GM12891 (cell line): ENCODE data around the gene SCFD2.

ENCODE experiments used
- DNase-seq: peaks from one replicate; pipeline ENCODE4 v3.0.0; 2011; ENCODE audit warnings: low spot score; ENCODE audit not compliant: insufficient read length
- FAIRE-seq: peaks from 2 replicates; lab custom pipeline; 2011; peaks lifted over from hg19 to GRCh38; lab: Jason Lieb, UNC
- PAX5 ChIP-seq: IDR thresholded peaks from 2 replicates; pipeline ENCODE4 v1.6.1; 2011; ENCODE audit warnings: low read length, moderate library complexity, mild to moderate bottlenecking; ENCODE audit not compliant: insufficient read depth, severe bottlenecking
- POLR2A ChIP-seq: IDR thresholded peaks from 2 replicates; pipeline ENCODE4 v1.6.1; 2011; ENCODE audit warnings: low read depth, low read length, control low read depth
- POLR2AphosphoS5 ChIP-seq: IDR thresholded peaks from 2 replicates; pipeline ENCODE4 v1.6.1; 2011; ENCODE audit warnings: low read depth, low read length, control low read depth
- POU2F2 ChIP-seq: IDR thresholded peaks from 2 replicates; pipeline ENCODE4 v1.6.1; 2011; ENCODE audit warnings: low read depth, mild to moderate bottlenecking, control low read depth, low read length, moderate library complexity
- SPI1 ChIP-seq: IDR thresholded peaks from 2 replicates; pipeline ENCODE4 v1.6.1; 2011; ENCODE audit warnings: low read depth, low read length, control low read depth
- TAF1 ChIP-seq: IDR thresholded peaks from 2 replicates; pipeline ENCODE4 v1.6.1; 2011; ENCODE audit warnings: low read depth, low read length, control low read depth

Gene SCFD2

GRCh38 chr4:52903273-52903672 is 462.6 kb downstream of the SCFD2 start:
- no peak for DNase-seq
- FAIRE-seq = no peak
- TF ChIP-seq POLR2AphosphoS5 = no peak
- peak; percentile 6; the same call in 1 of the 2 replicates for TF ChIP-seq SPI1
- TF ChIP-seq PAX5 = no peak
- TF ChIP-seq TAF1 = no peak

DNA sequence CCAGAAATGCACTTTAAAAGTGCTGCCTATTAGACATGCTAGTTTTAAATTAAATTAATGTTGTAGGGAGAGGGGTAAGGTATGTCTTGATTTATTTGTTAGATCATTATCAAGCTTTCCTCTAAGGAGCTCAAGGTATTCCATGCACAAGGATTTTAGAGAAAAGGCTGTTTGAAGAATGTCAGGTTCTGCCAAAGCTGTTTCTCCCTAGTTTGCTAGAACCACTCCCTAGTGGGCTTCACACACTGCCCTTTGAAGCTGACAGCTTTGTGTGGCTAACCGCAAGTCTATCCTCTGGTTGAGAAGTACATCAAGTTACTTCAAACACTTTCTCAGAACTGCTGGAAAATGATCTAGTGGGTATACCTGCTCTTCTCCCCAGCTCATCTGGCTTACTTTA is 471.4 kb downstream of the SCFD2 start:
- FAIRE-seq (no peak), DNase-seq (no peak)
- TF ChIP-seq SPI1 (no peak), POU2F2 (no peak), TAF1 (no peak), POLR2AphosphoS5 (no peak), PAX5 (no peak), POLR2A (no peak)

DNA sequence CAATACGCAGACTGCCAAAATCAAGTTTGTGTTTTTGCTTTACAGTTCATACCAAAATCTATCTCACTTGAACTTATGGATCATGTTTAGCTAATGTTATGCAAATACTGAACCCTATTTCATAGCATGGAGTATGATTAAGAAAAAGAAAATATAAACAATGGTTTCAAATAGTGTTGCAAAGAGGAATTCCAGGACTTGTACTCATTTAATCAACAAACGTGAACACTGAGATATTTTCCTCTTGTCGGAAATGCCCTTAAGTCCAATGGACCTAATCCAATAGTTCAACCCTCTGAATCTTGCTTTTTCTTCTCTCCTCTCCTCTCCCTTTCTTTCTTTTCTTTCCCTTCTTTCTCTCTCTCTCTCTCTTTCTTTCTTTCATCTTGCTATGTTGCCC is 473.0 kb downstream of the SCFD2 start:
- FAIRE-seq = no peak
- no peak for DNase-seq
- TF ChIP-seq POLR2AphosphoS5 (no peak), POLR2A (no peak), SPI1 (no peak), TAF1 (no peak), PAX5 (no peak), POU2F2 (no peak)

DNA sequence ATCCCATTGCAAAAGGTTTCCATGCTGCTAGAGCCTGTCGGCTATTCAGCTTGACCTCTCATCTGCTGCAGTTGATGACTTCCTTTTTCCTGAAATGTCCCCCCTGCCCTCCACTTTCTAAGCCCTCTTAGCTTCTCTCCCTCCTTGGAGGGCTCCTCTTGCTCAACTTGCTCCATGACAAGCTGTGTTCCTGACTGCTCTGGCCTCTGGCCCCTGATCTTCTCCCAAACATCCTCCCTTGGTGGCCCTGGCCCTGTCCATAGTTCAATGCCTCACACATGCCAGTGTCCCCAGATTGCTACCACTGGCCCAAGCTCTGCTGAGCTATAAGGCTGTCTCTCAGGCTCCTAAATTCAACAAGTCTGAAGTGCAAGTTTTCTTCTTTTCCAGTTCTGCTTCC is 474.1 kb downstream of the SCFD2 start:
- FAIRE-seq (no peak), DNase-seq (no peak)
- no peak for TF ChIP-seq POLR2A

DNA sequence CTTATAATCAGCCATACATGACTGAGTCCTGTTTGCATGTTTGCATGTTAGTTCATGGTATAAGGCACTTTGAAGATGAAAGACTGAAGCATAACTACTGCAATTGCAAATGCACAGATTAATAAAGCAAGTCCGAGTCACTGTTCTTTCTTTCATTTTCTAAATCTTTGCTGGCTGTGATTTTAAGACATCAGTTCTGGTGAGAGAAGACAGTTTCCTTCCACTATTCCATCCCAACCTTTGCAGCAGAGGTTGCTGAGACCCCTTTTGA is 475.4 kb downstream of the SCFD2 start:
- DNase-seq (no peak), FAIRE-seq (no peak)
- TF ChIP-seq TAF1 (no peak), POU2F2 (no peak), SPI1 (no peak), PAX5 (no peak), POLR2AphosphoS5 (no peak), POLR2A (no peak)

GRCh38 chr4:52889778-52890520 is 475.9 kb downstream of the SCFD2 start:
- no peak for FAIRE-seq
- no peak for TF ChIP-seq POLR2A
- no peak for TF ChIP-seq SPI1
- TF ChIP-seq POU2F2 = no peak
- TF ChIP-seq PAX5 = no peak
- no peak for TF ChIP-seq TAF1
- TF ChIP-seq POLR2AphosphoS5 = no peak
- no peak for DNase-seq

GRCh38 chr4:52889354-52889753 is 476.5 kb downstream of the SCFD2 start:
- DNase-seq = no peak
- TF ChIP-seq POLR2A (no peak), SPI1 (no peak), TAF1 (no peak), PAX5 (no peak), POLR2AphosphoS5 (no peak), POU2F2 (no peak)
- FAIRE-seq = no peak

DNA sequence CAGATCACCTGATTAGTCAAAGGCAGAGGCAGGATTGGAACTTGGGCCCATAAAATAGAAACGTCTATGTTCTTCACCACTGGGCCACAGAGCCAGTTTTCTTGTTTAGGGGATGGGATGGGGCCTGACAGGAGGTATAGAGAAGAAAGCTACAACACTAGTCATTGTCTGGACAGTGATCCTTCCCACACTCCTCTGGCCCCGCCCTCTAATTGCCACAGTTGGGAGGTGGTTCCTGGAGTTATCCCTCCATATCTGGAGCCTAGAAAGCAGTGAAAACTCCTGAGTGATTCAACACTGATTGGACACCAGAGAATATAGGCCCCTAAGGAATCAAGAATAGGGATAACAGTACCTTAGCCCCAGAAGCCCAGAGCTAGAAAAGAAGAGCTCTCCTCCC is 480.9 kb downstream of the SCFD2 start:
- DNase-seq = no peak
- FAIRE-seq = no peak
- no peak for TF ChIP-seq POLR2AphosphoS5
- no peak for TF ChIP-seq SPI1
- no peak for TF ChIP-seq TAF1
- TF ChIP-seq POU2F2 = no peak
- no peak for TF ChIP-seq PAX5

DNA sequence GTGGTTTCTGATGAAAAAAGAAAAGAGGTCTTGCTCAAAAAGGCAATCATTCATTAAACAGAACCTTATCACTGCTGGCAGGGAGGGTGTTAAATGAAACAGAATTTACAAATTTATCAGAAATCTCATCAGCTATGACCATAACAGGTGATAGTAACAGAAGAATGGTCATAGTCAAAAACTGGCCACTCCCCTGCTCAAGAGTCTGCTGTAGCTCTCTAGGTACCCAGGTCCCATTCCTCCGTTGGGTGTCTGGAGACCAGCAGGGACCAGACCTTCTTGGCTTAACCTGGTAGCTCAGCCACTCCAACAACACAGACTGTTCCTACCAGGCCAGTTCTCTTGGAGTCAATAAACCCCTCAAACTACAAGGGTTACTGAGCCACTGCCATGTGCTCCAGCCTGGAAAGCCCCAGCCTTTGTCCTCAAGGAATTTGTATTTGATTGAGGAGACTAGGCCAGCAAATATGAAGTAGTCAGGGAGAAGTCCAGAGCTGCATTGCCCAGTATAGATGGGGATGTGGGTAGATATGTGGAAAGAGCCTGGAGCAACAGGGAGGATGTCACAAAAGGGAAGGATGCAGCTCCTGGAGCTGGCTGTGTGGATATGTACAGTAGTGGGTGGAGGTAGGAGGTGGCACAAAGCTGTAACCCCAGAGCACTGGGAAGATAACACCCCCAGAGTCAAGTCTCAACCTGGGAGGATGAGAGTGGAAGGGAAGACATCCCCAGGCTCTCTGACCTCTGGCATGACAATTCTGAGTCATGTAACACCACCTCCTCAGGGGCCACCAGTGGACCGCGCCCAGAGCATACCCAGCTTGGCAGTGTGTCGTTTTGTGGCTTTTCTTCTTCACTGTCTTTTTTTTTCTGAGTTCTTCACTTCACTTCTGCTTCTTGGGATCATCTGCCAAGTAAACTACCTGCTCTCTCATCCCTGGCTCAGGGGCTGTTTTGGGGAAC is 481.9 kb downstream of the SCFD2 start:
- TF ChIP-seq POU2F2 = no peak
- no peak for TF ChIP-seq POLR2AphosphoS5
- no peak for TF ChIP-seq TAF1
- TF ChIP-seq SPI1 = no peak
- no peak for TF ChIP-seq PAX5
- no peak for TF ChIP-seq POLR2A
- DNase-seq (no peak), FAIRE-seq (no peak)

DNA sequence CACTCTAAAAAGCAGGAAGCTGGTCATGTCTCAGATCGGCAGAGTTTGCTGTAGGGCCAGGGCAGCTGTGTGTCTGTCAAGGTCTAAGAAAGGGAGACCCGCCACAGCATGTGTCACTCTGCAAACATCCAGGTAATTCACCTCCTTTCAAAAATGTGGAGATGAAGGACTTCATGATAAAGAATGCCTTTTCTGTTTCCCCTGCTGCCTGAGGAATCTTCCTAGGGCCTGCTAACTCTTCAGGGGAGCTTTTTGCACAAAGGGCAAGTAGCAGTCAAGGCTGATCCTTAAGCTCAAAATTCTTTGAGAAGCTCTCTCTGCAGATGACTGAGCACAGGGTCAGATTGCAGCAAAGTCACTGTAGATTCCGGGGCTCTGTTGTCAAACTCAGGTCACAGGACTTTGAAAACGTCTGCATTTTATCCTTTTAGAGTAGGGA is 482.7 kb downstream of the SCFD2 start:
- TF ChIP-seq PAX5 (no peak), POLR2A (no peak), SPI1 (no peak), POU2F2 (no peak), TAF1 (no peak), POLR2AphosphoS5 (no peak)
- DNase-seq (no peak), FAIRE-seq (no peak)
